RWPE2 (cell line): ENCODE measurements around the gene PDF.

Experiments used
- ATAC-seq: fragments of 200-7000 bp; cut with Tn5 transposase; 3 replicates; pipeline ENCODE4 v1.9.1; 2021; ENCODE audit warnings: low read depth
- DNase-seq: peaks from one replicate; pipeline ENCODE4 v3.0.0-alpha.2; 2020; ENCODE audit warnings: low spot score
- H3K27ac ChIP-seq: fragments of 450-650 bp; 2 replicates; pipeline ENCODE4 v1.5.1; 2017; ENCODE audit warnings: mild to moderate bottlenecking; ENCODE audit not compliant: poor library complexity, severe bottlenecking
- H3K27me3 ChIP-seq: fragments of 250-450 bp; sonication (Bioruptor Pico); 2 replicates; pipeline ENCODE4 v1.5.1; 2021; ENCODE audit warnings: mild to moderate bottlenecking, moderate library complexity; ENCODE audit not compliant: insufficient read depth, poor library complexity, severe bottlenecking
- H3K36me3 ChIP-seq: fragments of 250-450 bp; sonication (Bioruptor Pico); 2 replicates; pipeline ENCODE4 v1.5.1; 2020; ENCODE audit warnings: low read depth, mild to moderate bottlenecking, moderate library complexity
- H3K4me1 ChIP-seq: fragments of 250-450 bp; sonication (Bioruptor Pico); 2 replicates; pipeline ENCODE4 v1.5.1; 2021; ENCODE audit warnings: mild to moderate bottlenecking, moderate library complexity; ENCODE audit not compliant: insufficient read depth, poor library complexity, severe bottlenecking
- H3K4me3 ChIP-seq: fragments of 250-450 bp; sonication (Bioruptor Pico); 2 replicates; pipeline ENCODE4 v1.5.1; 2021; ENCODE audit warnings: mild to moderate bottlenecking, moderate library complexity; ENCODE audit not compliant: severe bottlenecking
- H3K9me3 ChIP-seq: fragments of 250-450 bp; sonication (Bioruptor Pico); 2 replicates; pipeline ENCODE4 v1.5.1; 2021; ENCODE audit warnings: mild to moderate bottlenecking, moderate library complexity; ENCODE audit not compliant: severe bottlenecking
- CTCF ChIP-seq: fragments of 450-650 bp; IDR thresholded peaks from one replicate; pipeline ENCODE4 v1.5.1; 2017; ENCODE audit warnings: mild to moderate bottlenecking, moderate library complexity; ENCODE audit not compliant: poor library complexity, severe bottlenecking

The PDF gene

GRCh38 chr16:69344171-69344570 lies 13.8 kb upstream of the PDF start:
- Histone ChIP-seq H3K4me1 (peaks cover 8% of the 10 kb centered on the region), H3K9me3 (no peaks in the 10 kb centered on the region), H3K27me3 (no peaks in the 10 kb centered on the region), H3K27ac (no peak overlapping the region), H3K4me3 (no peak overlapping the region), H3K36me3 (peaks cover 38% of the 10 kb centered on the region)
- ATAC-seq (no peak), DNase-seq (no peak)
- no peak for TF ChIP-seq CTCF

- peak overlapping the region; percentile 52 for H3K27ac ChIP-seq
- no peaks in the 10 kb centered on the region for H3K27me3 ChIP-seq
- H3K4me3 ChIP-seq = peak overlapping the region; percentile 62
- peaks cover 56% of the 10 kb centered on the region for H3K36me3 ChIP-seq
- no peak for ATAC-seq
- DNase-seq = no peak
- H3K9me3 ChIP-seq = no peaks in the 10 kb centered on the region
- TF ChIP-seq CTCF = no peak
- peaks cover 14% of the 10 kb centered on the region for H3K4me1 ChIP-seq
These were observed 9.8 kb upstream of the PDF start for GRCh38 chr16:69340095-69340644.

GRCh38 chr16:69339289-69340094 lies 9.1 kb upstream of the PDF start, which contains the start of the genes COG8 and NIP7:
COG8 (minus strand) TSS chr16:69339564; CDS start chr16:69339552, 12 bp downstream.
NIP7 (plus strand) TSS chr16:69339772; CDS start chr16:69339830, 58 bp downstream.
- H3K4me1 ChIP-seq = peaks cover 14% of the 10 kb centered on the region
- H3K4me3 ChIP-seq = peak within 1 kb of the TSS; percentile 62
- H3K27me3 ChIP-seq = no peaks in the 10 kb centered on the region
- H3K36me3 ChIP-seq = peaks cover 63% of the 10 kb centered on the region
- TF ChIP-seq CTCF = peak; percentile 89
- H3K9me3 ChIP-seq = no peaks in the 10 kb centered on the region
- DNase-seq = peak; percentile 97
- peak within 1 kb of the TSS; percentile 52 for H3K27ac ChIP-seq
- ATAC-seq = peak; percentile 99

GRCh38 chr16:69338557-69339288 lies 8.3 kb upstream of the PDF start:
- TF ChIP-seq CTCF = no peak
- Histone ChIP-seq H3K9me3 (no peaks in the 10 kb centered on the region), H3K27me3 (no peaks in the 10 kb centered on the region), H3K27ac (peak overlapping the region; percentile 52), H3K36me3 (peaks cover 64% of the 10 kb centered on the region), H3K4me1 (peaks cover 14% of the 10 kb centered on the region), H3K4me3 (peak overlapping the region; percentile 62)
- DNase-seq (no peak), ATAC-seq (no peak)
